ENCODE data around the gene MED26. TPM values are rescaled to one million over a fixed set of nuclear protein-coding genes. Genes with fewer than 3 reads are reported as not detected.

MED26 gene
- total and polyA plus RNA-seq, 2 experiments from 2014 or later = 9.1 to 14.2 TPM

- no peak for TF ChIP-seq CTCF (IDR thresholded peaks at IDR 0.05; ENCODE audit: low read depth, low read length)
- DNase-seq (ENCODE audit: low read depth in 1 of 2, low spot score in 1 of 2) = no peak
- peak overlapping the region; percentile 79 for H3K27ac ChIP-seq
- H3K4me3 ChIP-seq = no peak overlapping the region
- no peaks in the 10 kb centered on the region for H3K27me3 ChIP-seq
- H3K36me3 ChIP-seq = no peaks in the 10 kb centered on the region
- no peaks in the 10 kb centered on the region for H3K9me3 ChIP-seq (ENCODE audit: low read depth)
- peaks cover 77% of the 10 kb centered on the region for H3K4me1 ChIP-seq (ENCODE audit: low read depth)
Measured at GRCh38 chr19:16585808-16586476, 42.1 kb downstream of the MED26 start.

DNA sequence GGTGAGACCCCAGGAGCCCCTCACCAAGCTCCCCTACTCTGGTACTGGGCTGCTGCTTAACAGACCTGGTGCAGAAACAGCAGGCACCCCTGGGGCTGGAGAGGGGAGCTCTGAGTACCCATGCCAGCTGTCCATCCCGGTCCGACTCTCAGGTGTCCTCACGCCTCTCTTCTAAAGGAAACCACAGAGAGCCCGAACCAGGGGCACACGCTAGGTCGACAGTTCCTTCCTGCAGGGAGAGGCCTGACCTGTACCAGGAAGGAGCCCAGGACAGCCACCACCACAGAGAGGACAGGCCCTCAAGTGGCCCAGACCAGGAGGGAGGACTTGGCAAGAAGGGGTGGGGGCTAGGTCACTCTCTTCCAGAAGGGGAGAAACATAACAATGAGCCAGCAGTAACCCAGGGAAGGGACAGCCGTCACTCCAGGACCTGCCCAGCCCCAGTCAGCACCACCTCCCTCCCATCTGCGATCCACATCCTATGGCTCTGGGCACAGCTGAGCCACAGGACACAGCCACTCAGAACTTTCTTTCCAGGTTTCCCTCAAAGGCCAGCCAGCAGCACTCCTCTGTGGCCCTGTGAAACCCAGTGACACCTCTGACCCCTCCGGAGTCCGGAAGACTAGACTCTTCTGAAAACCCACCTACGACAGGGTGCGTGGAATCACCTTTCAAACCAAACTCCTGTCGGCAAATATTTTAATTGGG, 42.8 kb downstream of the MED26 start:
- no peaks in the 10 kb centered on the region for H3K9me3 ChIP-seq (ENCODE audit: low read depth)
- no peak overlapping the region for H3K4me3 ChIP-seq
- H3K27ac ChIP-seq = peak overlapping the region; percentile 79
- no peak for DNase-seq (ENCODE audit: low read depth in 1 of 2, low spot score in 1 of 2)
- peaks cover 75% of the 10 kb centered on the region for H3K4me1 ChIP-seq (ENCODE audit: low read depth)
- no peaks in the 10 kb centered on the region for H3K27me3 ChIP-seq
- no peak for TF ChIP-seq CTCF (IDR thresholded peaks at IDR 0.05; ENCODE audit: low read depth, low read length)
- no peaks in the 10 kb centered on the region for H3K36me3 ChIP-seq

DNA sequence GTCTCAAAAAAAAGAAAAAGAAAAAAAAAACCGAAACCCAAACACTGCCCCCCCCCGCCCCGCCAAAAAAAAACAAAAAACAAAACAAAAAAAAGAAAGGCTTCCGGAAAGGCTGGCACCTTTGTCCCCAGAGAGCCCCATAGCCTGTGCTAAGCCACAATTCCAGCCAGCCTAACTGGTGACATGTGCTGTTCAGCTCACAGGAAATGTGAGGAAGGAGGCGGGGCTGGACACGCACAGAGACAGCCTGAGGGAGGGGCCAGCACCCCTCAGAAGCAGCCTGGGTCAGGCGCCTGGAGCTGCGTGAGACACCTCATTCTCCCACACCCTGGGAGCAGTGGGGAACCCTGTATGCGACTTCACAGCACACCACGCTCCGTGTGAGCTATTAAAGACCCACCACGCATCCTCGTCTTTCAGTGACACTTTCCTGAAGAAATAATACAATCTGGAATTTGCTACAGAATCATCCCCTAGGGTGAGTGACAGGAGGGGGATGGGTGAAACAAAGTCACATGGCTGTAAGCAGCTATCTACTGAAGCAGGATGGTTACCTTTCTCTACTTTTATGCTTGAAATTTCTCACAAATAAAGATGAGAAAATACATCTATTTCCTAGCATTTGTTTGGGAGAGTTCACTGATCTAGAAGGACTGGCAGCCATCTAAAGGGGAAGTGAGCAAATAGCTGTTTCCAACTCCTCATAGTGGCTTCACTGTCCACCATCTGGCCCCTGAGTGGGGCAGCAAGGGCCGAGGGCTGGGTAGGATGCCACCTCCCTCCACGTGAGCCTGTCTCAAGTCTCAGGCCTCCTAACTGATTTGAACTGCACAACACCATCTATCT, 43.5 kb downstream of the MED26 start:
- Histone ChIP-seq H3K36me3 (no peaks in the 10 kb centered on the region), H3K9me3 (ENCODE audit: low read depth) (no peaks in the 10 kb centered on the region), H3K27ac (peak overlapping the region; percentile 79), H3K4me1 (ENCODE audit: low read depth) (peaks cover 67% of the 10 kb centered on the region), H3K27me3 (no peaks in the 10 kb centered on the region), H3K4me3 (no peak overlapping the region)
- DNase-seq (ENCODE audit: low read depth in 1 of 2, low spot score in 1 of 2) = peak; percentile 74 to 89
- no peak for TF ChIP-seq CTCF (IDR thresholded peaks at IDR 0.05; ENCODE audit: low read depth, low read length)

- Histone ChIP-seq H3K4me1 (ENCODE audit: low read depth) (peaks cover 49% of the 10 kb centered on the region), H3K27ac (peak overlapping the region; percentile 79), H3K27me3 (no peaks in the 10 kb centered on the region), H3K9me3 (ENCODE audit: low read depth) (no peaks in the 10 kb centered on the region), H3K36me3 (no peaks in the 10 kb centered on the region), H3K4me3 (no peak overlapping the region)
- TF ChIP-seq CTCF (IDR thresholded peaks at IDR 0.05; ENCODE audit: low read depth, low read length) = no peak
- DNase-seq (ENCODE audit: low read depth in 1 of 2, low spot score in 1 of 2) = no peak
Measured at GRCh38 chr19:16582486-16583261, 45.3 kb downstream of the MED26 start.

GRCh38 chr19:16581971-16582343, 46.0 kb downstream of the MED26 start:
- peak overlapping the region; percentile 39 for H3K27ac ChIP-seq
- H3K4me3 ChIP-seq = no peak overlapping the region
- DNase-seq (ENCODE audit: low read depth in 1 of 2, low spot score in 1 of 2) = no peak
- H3K9me3 ChIP-seq (ENCODE audit: low read depth) = no peaks in the 10 kb centered on the region
- TF ChIP-seq CTCF (IDR thresholded peaks at IDR 0.05; ENCODE audit: low read depth, low read length) = no peak
- no peaks in the 10 kb centered on the region for H3K27me3 ChIP-seq
- H3K4me1 ChIP-seq (ENCODE audit: low read depth) = peaks cover 42% of the 10 kb centered on the region
- peaks cover under 1% of the 10 kb centered on the region for H3K36me3 ChIP-seq
